Measurements from ENCODE around the gene GALNT10.

DNA sequence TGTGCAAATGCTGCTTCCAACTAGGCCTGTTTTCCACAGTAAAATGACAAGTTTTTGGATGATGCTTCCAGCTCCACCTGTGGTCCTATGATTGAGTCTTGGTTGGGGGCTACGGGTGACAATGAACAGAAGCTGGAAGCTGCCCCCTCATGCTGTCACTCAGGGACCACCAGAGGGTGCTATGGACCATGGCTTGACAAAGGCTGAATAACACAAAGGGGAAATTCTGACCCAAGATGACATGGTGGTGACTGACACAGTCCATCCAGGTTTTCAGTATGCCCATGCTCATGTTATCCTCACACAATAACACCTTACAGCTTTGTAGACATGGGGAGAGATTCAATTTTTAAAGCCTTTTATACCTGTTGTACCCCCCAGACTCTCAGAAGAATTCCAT is 231.3 kb downstream of the GALNT10 start:
- TF ChIP-seq JUND (IDR thresholded peaks at IDR 0.05): no peak
- no peak for TF ChIP-seq POLR2A (IDR thresholded peaks at IDR 0.05; ENCODE audit: borderline replicate concordance, extremely low read depth, insufficient read depth, insufficient read length)
- peak; percentile 42 to 67 (median 65); a peak in 5 of 6 replicates for TF ChIP-seq CTCF (IDR thresholded peaks at IDR 0.05 in 2 of 3, conservative IDR thresholded peaks at IDR 0.05 in 1 of 3; ENCODE audit: borderline replicate concordance in 1 of 3, insufficient read depth in 1 of 3, low read depth in 2 of 3, low read length in 2 of 3)
- peak; percentile 68 for TF ChIP-seq RAD21 (IDR thresholded peaks at IDR 0.05; ENCODE audit: low read depth)

Measured in HCT116 (cell line).